Umbilical cord (tissue), 2 donors: ENCODE data around the gene KIF6. TPM values are rescaled to one million over a fixed set of nuclear protein-coding genes. Genes with fewer than 3 reads are reported as not detected.

ENCODE experiments used
- DNase-seq: peaks from one replicate; pipeline ENCODE4 v3.0.0-alpha.2; 2015; ENCODE audit warnings: low spot score
- total RNA-seq: library from RNA; depleted of rRNA; stranded (reverse); fragments of >200 nt; gene quantifications from one replicate; pipeline ENCODE4 v1.2.3, GENCODE V29; 2014; ENCODE audit warnings: low replicate concordance; ENCODE audit not compliant: insufficient read depth

Gene KIF6
- total RNA-seq, 1 donor from 2014 or later, result 1.2 TPM

DNA sequence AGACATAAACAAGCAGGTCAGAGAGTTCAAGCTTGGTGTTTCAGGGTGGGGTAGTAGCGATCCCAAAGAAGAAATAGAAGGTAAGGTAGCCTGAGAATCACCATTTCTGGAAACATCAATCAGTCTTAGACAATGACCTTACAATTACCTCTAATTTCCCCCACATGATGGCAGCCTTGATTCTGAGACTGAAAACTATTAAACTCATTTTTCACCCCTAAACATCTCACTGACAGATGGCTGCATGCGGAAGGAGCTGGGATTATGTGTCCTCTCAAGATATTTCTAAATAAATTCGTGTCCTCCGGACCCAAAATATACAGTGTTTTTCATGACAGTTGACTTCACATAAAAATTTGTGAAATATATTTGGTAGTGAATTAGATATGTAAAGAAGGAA lies 61.0 kb downstream of the KIF6 start:
- no peak for DNase-seq

DNA sequence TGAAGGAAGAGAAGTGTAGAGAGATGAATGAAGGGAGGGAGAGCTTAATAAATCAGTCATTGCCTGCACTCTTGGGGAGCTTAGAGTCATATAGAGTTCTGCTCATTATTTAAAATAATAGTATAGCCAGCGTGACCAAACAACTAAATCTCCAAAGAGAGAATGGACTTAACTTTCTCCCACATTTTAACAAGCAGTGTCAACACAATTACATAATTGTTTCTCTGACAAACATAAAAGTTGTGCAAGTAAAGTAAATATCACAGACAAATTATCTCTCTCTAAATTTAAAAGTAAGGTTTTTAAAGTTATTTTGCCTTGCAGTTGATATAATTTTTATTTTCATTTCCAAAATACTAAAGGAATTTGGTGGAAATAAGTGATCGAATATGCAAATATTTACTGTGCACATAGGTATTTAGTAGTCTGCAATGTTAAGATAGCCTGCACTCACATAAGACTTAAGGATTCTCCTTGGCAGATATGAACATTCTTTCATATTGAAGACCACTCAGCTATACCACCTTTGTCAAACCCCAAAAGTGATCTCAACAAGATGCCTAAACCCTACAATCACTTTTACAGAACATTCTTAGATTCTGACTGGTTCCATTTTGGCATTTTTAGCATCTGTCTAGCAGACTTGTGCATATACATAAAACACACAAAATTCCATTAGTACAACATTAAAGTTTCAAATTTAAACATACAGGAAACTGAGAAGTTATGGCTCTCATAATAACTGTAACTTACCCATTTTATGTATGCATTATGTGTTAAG lies 67.7 kb downstream of the KIF6 start:
- no peak for DNase-seq

DNA sequence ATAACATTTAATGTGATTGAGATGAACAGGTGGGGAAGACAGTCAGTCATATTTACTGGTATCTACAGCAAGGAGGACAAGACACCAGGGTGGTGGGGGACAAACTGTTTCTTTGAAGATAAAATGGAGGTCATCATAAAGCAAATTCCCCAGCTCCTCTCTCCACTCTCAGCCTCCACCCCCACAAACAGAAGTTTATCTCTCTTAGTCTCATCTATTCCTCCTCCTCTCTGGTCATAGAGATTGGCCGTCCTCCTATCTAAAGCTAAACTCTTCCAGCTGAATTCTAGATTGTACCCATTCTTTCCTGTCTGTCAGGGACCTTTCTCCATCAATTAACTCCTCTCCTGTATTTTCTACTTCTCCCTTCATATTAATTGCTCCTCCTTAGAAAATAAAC lies 71.1 kb downstream of the KIF6 start:
- DNase-seq, result no peak

DNA sequence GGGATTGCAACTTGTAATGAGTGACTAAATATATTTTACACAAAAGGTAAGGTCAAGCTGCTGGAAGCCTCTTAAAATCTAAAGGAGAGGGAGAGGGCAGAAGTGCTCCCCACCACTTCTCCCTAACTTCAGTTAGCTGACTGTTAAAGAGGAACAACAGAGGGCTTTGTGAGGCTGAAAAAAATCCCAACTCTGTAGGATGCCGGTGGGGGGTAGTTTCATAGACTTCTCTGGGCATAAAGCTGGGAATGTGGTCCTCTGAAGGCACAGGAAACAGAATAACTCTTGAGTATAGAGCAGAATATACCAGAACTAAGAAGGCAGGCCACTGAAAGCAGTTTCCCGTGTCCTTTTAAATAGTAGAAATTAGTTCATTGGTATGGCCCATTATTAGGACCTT lies 71.6 kb downstream of the KIF6 start:
- DNase-seq, result no peak

DNA sequence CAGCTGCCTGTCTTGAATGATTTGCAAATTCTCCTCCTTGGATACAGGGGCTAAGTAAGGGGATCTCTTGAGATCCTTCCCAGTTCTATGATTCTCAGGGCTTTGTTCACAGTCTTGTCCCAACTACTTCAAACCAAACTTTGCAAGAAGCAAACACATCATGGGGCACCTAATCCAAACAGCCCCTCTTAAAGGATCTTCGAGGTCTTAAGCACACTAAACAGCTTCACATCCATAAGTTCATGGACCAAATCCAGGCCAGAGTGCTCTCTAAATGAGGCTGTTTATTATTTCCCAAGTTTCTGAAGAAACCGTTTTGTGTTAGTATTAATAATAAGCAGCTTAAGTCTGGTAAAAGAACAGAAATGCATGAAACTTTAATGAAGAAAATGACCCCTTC lies 75.2 kb downstream of the KIF6 start:
- DNase-seq, result peak; percentile 7

DNA sequence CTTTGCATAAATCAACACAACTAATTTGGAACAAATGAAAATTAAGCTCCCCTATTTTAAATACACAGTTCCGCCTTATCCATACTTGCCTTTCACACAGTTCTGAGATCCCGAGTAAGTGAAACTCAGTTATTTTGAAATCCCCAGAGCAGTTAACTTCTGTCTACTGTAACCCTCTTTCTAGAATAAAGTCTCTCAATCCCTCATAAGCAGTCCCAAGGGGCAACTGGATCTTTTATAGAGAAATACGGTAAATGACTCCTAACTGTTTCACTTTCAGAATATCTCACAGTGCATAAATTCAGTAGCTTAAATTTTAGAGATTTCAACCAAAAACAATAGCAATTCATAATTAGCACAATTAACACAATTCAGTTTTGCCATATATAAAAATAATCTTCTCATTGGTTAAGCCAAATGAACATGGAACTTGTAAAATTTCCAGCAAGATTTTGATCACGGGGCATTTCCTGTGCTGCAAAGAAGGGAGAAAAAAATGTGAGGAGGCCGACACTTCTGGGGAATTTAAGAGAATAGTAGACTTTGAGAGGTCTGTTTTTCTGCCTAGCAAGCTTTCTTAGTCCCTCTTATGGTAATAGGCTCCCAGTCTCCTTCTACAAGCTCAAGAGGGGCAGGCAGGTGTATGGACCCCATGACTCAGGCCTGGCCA lies 78.3 kb downstream of the KIF6 start:
- peak; percentile 40 for DNase-seq

DNA sequence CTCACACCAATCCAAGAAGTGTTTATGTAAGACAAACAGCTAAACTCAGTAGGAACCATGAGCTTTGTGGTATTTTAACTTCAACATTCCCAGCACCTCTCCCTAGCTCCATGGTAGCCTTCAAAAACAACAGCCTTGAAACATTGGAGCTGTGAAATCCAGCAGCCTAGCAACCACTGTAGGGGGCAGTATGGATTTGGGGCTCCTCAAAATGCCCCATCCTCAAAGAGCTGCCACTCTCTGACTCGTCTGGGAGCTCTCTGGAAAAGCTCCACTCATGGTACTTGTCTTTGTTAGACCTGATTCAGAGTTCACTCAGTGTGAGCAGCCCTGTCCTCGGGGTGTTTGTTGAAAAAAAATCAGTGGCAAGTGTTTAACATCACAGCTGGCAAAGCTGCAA lies 82.9 kb downstream of the KIF6 start:
- DNase-seq, result no peak

DNA sequence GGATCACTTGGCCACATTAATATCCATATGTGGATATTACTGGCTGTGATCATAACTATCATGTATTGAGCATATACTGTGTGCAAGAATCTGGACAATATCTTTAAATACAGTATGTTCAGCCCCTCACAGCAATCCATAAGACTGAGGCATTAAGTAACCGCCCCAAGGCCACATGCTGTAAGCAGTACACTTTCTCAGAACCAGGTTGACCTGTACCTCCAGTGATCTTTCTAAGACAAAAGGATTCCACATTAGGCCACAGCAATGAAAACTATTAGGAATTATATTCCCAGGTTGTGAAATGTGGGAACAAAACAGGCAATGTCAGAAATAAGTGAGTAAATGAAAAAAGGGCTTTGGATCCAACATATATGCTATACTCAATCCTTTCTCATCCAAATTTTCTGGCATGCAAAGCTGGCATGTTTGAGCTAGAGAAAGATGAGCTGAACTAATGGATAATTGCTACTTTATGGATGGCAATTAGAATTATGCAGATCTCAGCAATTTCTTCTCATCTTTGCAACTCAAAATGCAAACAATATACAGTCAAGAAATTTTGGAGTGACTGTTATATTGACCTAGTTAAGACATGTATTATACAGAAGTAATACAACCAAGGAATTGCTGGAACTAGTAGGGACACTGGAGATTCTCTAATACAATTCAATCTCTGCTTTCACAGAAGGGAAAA lies 86.9 kb downstream of the KIF6 start:
- no peak for DNase-seq

DNA sequence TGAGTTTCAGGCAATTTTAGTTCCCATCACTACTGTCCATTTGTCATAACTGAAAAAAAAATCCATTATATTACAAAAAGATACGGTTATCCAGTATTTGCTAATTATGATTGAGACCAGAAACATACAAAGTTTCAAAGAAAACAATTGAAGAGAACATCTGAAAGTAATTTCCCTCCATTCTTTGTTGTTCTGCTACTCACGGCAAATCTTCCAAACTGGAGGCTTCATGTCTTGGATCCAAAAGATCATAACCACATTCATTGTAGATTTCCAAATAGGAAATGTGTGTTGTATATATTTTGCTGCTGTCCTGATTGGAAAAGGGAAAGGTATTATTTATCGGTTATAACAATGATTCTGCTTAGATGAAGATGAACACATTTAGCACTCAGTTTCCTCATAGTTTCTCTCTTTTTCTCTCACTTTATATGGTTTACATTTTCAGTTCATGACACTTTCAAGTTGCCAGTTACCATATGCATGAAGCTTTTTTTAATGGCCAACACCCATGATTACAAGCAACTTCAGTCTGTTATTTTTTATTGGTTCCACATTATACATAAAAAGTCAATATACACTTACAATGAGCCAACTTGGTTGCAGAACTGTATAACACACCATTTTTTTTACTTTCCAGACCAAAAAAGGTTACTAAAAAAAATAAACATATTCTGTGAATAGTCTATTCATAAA lies 90.4 kb downstream of the KIF6 start:
- DNase-seq, result no peak

DNA sequence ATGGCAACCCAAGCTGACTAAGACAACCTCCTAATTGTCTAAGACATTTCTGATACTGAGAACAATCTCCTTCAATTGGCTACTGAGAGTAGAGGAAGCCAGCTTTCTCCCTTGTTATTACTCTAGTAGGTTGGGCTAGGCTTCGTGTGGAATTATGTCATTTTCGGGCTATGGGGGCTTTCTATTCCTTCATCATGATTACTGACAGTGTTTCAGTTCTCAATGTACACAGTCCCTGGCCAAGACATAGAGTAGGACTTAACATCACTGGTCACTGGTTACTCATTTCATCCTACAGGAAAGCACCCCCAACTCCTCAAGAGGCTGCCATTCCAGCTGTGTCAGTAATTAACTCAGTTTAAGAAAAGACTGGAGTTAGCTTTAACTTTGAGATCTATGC lies 100.0 kb downstream of the KIF6 start:
- no peak for DNase-seq

DNA sequence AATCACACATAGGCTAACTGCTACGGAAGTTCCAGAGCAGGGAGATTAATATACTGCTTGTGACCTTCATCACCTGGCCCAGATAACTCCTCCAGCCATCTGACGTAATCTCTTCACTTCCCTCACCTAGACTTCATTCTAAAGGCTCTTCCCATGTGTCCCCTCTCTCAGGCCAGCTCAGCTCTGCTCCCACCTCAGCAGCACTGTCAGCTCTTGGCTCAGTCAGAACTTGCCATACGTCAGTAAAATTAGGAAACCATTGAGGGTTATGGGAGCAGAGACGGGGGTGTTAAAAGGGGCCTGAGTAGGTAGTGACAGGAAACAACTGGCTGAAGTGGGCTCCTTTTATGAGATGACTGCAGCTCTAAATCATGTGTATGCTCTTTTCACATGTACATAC lies 101.5 kb downstream of the KIF6 start:
- no peak for DNase-seq

DNA sequence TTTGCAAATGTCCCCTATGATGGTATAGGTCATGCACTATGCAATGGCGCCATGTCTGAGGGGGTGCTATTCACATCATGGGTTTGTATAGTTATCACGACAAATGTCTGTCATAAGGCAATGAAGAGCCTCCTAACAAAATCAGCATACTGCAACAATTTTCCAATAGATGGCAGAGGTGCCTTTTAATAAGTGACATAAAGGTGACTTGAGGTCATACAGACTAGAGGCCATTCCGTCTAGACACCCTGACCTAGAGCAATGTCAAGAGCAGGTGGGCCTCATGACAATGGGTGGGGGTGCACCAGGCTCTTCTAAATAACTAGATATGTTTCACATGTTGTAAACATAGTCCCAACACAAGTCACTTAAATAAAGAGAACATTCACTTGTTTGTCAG lies 107.7 kb downstream of the KIF6 start:
- no peak for DNase-seq

DNA sequence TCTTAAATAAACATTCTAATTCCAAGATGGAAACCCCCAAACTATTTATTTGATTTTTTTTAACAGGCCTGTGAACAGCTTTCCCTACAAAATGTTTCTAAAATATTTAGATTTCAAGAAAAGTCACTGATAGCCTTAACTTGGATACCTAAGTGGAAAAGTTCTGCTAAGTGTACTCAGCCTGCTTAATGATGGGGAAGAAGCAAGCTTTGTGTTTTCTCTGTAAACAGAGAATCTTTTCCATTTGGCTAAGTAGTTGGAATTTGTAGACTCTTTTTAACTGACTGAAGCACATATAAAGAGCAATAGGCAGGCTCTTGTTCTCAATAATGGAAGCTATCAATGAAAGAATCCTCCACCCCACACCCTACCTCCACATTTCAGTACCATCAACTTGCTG lies 108.2 kb downstream of the KIF6 start:
- DNase-seq, result no peak

DNA sequence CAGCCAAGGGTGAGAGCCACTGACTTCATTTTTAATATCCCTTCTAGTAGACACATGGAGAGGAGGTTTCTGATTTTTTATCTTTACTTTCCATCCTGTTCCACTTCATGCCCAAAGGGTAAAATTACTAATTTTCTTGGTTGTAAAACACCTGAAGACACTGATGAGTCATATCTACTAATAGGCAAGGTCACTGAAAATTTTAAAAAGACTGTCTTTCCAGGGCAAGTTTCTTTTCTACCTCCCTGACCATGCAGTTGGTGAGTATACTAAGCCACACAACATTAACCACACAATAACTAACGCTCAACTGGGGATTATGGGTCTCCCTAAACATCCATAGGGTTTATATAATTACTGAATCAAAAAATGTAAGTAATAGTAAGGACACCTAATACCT lies 109.6 kb downstream of the KIF6 start:
- DNase-seq, result no peak

DNA sequence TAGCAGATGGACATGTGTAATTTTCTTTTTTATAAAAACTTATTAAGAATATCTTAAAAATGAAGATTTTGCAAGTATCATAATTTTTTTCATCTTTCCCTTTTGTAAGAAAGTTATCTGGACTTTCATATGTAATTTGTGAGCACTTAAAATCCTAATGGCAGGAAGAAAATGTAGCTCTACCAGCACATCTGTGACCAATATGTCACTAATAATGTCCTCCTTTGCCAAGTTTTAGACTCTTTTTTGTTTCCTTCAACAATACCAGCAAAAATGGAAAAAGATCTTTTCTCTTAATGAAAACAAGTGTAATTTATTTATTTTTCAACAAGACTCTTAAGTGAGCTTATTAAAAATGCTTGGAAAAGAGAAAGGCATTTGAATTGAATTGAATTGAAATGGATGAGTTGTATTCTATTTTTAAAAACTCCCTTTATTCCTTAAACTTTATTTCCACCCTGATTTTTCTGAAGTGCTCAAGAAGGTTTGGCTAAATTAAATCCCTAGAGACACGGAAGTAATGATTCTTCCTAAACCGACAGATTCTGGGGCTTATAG lies 110.7 kb downstream of the KIF6 start:
- DNase-seq, result no peak

DNA sequence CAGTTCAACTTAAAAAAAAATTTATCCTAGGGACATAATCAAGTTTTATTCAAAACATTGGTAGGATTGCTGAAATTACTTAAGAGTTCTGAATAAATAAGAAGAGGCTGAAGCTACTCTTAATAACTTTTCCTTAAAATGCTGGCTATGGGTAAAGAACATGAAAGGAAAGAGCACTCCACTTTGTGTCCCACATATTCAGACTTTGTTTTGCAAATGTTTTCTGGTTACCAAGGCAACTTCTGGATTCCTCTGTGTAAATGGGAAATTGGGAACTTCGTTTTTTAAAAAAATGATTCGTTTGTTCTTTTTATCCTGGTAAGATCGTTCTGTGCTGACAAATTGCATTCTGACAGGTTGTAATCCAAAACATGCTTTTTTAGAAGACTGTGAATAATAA lies 115.0 kb downstream of the KIF6 start:
- DNase-seq, result peak; percentile 80

DNA sequence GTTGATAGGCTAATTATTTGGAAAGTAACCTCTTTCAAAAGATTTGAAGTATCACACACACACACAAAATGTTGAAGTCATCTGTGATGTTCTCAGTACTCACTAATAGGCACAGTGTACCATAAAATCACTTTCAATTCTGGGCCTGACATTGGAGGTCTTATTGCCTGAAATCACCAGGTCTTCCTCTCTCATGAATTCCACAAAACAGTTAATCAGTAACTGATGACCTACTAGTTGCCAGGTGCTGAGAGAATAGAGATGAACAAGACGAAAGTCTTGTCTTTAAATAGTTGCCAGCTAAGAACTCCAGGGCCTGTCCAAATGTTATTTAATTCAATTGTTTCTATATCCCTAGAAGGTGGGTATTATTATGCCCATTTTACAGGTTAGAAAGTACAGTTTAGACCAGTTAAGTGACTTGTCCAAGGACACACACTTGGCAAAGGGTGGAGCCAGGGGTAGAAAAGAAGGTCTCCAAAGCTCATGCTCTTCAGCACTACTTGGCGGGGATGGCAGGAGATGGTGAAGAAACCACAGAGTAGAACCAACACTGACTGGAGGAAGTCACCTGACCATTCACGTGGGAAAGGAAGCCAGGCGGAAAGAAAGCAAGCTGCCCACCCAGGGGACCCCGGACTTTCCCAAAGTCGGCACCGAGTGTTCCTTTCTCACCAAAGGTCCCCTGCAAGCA lies 116.4 kb downstream of the KIF6 start:
- no peak for DNase-seq

DNA sequence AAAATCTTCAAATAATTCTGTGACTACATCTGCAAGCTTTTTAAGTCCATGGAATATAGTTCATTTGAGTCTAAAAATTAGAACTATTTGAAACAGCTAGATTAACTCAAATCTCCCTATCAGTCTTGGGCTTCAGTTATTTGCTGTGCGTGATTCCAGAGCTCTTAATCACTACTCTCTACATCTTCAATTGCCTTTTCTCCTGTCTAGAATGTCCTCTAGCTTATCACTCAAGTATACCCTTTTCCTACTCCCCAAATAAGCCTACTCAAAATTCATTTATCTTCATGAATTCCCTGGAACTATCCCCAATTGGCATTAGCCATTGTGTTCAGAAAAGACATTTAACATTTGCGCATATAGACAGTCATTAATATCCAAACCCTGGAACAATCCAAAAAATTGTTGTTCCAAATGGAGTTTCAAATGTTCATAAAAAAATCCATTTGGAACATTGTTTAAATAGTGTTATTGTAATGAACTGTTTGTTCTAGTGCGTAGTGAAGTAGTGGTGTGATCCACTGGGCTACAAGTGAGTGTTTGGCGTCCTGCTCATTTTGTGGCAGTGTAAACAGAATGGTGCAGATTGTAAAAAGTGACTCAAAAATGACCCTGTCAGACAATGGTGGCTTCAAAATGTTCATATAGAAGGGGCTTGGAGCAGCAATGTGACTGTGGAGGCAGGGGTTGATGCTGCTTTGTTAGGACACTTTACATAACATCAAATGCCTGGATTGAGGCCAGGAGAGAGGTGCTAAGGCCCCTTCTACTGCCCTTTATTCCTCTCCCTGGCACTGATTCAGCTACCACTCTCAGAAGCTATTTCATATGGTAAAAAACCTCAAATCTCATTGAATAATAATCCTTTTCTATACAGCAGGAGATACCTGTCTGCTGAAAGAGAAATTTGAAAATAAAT lies 122.3 kb downstream of the KIF6 start:
- DNase-seq, result peak; percentile 20

DNA sequence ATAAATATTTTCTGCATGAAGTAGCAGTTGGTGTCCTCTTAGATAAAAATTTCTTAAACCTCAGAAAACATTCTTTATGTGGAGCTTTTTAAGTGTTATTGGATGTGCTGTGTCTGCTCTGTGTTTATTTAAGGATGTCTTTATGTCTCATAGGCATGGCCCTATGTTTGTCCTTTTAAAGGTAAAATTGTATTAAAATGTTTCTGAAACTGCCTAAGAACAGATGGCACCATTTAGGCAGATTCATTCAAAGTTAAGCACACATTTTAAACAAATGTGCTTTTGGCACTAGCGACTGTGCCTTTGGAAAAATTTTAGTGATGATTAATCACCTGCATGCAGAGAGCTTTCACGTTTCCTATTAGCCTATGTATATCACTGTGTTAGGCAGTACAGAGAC lies 125.2 kb downstream of the KIF6 start:
- DNase-seq, result peak; percentile 51

DNA sequence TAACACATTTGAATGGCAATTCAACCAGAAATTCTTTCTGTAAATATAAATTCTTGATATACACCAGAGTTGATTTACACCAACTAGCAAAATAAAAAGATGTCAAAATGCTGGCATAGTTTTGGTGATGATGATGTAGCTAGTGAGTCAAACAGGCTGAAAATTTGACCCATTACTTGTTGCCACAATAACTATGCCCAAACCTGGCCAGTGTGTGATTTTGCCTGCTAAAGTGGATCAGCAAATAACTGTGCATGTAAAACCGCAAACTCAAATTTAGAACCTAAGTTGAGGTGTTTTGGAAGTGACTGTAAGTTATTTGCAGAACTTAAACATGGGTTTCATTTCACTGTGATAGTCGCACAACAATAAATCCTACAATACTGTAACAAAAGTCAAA lies 125.9 kb downstream of the KIF6 start:
- DNase-seq, result no peak
